Activated T-helper 9 cell treated with anti-CD3 and anti-CD28 coated beads, Interleukin-2, amount 50 U/mL, for 16 hours (primary cell): Measurements from ENCODE around the gene ACTN1.

ENCODE experiments used
- DNase-seq: peaks from one replicate; pipeline ENCODE4 v3.0.0-alpha.2; 2020; ENCODE audit warnings: low read depth

ACTN1 gene

GRCh38 chr14:68824517-68825347 lies 154.4 kb downstream of the ACTN1 start:
- peak; percentile 33 for DNase-seq

GRCh38 chr14:68824207-68824516 lies 154.9 kb downstream of the ACTN1 start:
- no peak for DNase-seq
